HUES48 (cell line): ENCODE data around the gene SORCS3.

Experiments
- H3K27ac ChIP-seq: one replicate; pipeline ENCODE4 v1.7.0; 2013; ENCODE audit warnings: low read depth, low read length, inconsistent platforms
- H3K27me3 ChIP-seq: 2 replicates; pipeline ENCODE4 v1.6.1; 2013; ENCODE audit warnings: mild to moderate bottlenecking, low read length; ENCODE audit not compliant: control insufficient read depth, insufficient read depth
- H3K36me3 ChIP-seq: 2 replicates; pipeline ENCODE4 v1.6.1; 2013; ENCODE audit warnings: low read length; ENCODE audit not compliant: control insufficient read depth, insufficient read depth
- H3K4me1 ChIP-seq: 2 replicates; pipeline ENCODE4 v1.6.1; 2013; ENCODE audit warnings: mild to moderate bottlenecking, low read length; ENCODE audit not compliant: control insufficient read depth, insufficient read depth
- H3K4me3 ChIP-seq: 2 replicates; pipeline ENCODE4 v1.5.1; 2013; ENCODE audit warnings: mild to moderate bottlenecking, low read depth, low read length
- H3K9ac ChIP-seq: 2 replicates; pipeline ENCODE4 v1.6.1; 2013; ENCODE audit warnings: mild to moderate bottlenecking, low read depth, low read length, moderate library complexity
- H3K9me3 ChIP-seq: 2 replicates; pipeline ENCODE4 v1.6.1; 2013; ENCODE audit warnings: low read length; ENCODE audit not compliant: control insufficient read depth, insufficient read depth

The SORCS3 gene

DNA sequence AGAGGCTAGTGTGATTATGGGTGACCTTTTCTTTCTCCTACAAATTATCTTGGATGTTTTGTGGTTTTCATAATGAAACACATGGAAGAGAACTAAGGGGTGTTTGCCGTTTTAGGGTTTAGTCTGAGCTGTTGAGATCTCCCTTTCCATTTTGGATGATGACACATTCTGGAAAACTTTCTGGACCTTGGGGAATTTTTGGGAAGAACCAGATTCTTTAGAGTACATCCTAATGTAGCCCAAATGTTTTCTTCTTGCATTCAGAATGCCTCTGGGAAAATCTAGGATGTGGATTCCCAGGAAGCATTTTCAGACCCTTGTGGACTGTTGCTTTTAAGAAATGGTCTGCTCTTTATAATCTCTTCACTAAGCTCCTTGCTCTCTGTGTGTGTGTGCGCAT is 165.7 kb downstream of the SORCS3 start:
- Histone ChIP-seq H3K9me3 (no peaks in the 10 kb centered on the region), H3K27me3 (no peaks in the 10 kb centered on the region)

DNA sequence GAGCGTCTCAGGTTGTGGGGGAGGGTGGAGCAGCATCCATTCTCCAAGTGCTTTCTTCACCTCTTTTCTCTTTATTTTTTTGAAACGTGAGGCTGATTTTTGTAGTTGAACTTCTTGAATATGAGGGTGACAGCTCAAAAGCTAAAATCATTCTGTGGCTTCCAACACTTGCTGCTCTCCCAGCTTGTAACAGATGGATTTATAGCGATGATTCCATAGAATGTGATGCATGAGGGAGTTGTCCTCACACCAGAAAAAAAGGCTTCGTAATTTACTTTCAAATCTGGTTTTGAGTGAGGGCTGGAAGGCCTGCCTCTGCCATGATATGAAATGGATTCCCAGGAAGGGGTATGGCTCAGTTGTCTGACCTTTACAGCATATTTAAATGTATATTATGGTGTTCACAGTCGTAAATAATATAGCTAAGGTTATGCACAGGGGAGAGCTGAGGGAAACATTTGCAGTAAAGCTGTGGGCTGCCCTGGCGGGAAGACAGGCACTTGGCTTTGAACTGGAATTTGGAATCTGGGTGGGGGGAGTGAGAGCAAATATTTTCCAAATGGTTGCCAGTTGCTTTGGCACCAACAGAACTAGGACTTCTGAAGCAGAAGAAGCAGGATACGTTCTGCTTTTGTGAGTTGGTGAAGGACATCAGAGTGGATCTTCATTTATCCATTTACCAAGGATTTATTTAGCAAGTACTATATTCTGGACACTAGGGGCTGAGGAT is 166.7 kb downstream of the SORCS3 start:
- no peaks in the 10 kb centered on the region for H3K36me3 ChIP-seq
- H3K27ac ChIP-seq = no peak overlapping the region
- no peaks in the 10 kb centered on the region for H3K9me3 ChIP-seq
- H3K27me3 ChIP-seq = no peaks in the 10 kb centered on the region
- no peak overlapping the region for H3K9ac ChIP-seq
- peaks cover 4% of the 10 kb centered on the region; the same call in 1 of the 2 replicates for H3K4me1 ChIP-seq
- no peak overlapping the region for H3K4me3 ChIP-seq

More for the DNA sequence above, 165.7 kb downstream of the SORCS3 start:
- Histone ChIP-seq H3K4me3 (no peak overlapping the region), H3K27ac (no peak overlapping the region), H3K4me1 (peaks cover 4% of the 10 kb centered on the region; the same call in 1 of the 2 replicates), H3K36me3 (no peaks in the 10 kb centered on the region), H3K9ac (no peak overlapping the region)

DNA sequence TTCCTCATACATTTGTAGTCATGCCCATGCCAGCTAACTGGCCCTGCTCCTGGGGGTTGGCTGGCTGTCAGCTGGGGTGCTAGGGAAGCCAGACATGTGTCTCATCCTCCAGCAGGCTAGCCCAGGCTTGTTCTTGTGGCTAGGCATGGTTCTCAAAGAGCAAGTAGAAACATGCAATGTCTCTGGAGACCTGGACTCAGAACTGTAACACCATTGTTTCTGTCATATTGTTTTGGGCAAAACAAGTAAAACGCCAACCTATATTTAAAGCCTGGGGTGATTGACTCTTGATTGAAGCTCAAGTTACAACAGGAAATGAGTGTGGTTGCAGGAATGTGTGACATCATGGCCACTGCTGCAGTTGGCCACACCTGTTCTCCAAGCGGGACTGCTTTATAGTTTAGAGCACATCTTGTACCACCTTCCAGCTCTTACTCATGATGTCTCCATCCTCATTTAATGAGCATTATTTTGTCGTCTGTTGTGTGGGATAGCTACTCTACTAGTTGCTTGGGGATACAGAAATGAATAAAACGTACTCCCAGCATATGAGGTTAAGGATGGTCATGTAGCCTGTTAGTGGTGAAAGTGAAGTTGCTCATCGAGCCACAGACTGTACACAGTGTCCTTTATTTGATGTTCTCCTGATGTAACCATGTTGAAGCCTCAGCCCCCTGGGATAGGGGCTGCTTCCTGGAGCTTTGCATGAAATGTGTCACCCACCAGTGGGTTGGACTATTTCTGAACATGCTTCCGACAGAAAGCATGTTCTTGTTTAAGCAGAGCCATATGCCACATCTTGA is 168.4 kb downstream of the SORCS3 start:
- peak overlapping the region; percentile 70 for H3K27ac ChIP-seq
- H3K9ac ChIP-seq = no peak overlapping the region
- H3K36me3 ChIP-seq = no peaks in the 10 kb centered on the region
- H3K4me1 ChIP-seq = peaks cover 4% of the 10 kb centered on the region; the same call in 1 of the 2 replicates
- no peaks in the 10 kb centered on the region for H3K27me3 ChIP-seq
- H3K4me3 ChIP-seq = no peak overlapping the region
- no peaks in the 10 kb centered on the region for H3K9me3 ChIP-seq

DNA sequence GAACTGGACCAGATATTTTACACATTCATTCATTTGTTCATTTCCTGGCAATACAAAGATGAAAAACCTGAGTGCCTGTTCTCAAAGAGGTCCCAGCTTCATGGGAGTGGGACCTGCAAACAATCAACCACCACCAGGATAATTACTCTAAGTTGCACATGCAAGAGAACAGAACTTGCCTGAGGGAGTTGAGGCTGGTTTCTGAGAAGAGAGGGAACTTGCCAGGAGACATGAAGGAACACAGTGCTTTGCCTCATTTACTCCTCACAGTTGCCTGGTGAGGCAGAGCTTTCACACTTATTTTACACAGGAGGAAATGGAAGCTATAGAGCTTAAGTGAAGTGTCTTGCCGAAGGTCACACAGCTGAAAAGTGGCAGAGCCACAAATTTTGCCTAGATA is 170.1 kb downstream of the SORCS3 start:
- Histone ChIP-seq H3K4me1 (peaks cover 4% of the 10 kb centered on the region; the same call in 1 of the 2 replicates), H3K9me3 (no peaks in the 10 kb centered on the region), H3K9ac (no peak overlapping the region), H3K4me3 (no peak overlapping the region), H3K27me3 (no peaks in the 10 kb centered on the region), H3K27ac (no peak overlapping the region), H3K36me3 (no peaks in the 10 kb centered on the region)

DNA sequence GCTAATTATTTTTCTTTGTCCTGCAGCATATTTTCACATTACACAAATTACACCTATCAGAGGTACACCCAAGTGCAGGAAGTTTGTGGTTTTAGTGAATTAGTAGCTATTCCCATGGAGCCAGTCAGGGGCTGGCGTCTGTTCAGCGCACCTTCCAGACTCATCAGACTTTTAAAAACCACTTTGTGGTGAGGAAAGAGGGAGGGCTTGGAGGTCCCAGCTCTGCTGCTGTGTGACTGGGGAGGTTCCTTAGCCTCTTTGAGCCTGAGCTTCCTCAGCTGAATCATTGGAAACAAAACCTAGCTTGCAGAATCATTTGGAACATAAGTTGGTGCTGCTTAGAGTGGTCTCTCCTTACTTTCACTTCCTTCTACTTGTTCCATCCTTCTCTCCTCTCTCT is 175.4 kb downstream of the SORCS3 start:
- no peaks in the 10 kb centered on the region for H3K9me3 ChIP-seq
- H3K4me3 ChIP-seq = no peak overlapping the region
- H3K27ac ChIP-seq = no peak overlapping the region
- H3K9ac ChIP-seq = no peak overlapping the region
- no peaks in the 10 kb centered on the region for H3K36me3 ChIP-seq
- no peaks in the 10 kb centered on the region for H3K27me3 ChIP-seq
- H3K4me1 ChIP-seq = no peaks in the 10 kb centered on the region

DNA sequence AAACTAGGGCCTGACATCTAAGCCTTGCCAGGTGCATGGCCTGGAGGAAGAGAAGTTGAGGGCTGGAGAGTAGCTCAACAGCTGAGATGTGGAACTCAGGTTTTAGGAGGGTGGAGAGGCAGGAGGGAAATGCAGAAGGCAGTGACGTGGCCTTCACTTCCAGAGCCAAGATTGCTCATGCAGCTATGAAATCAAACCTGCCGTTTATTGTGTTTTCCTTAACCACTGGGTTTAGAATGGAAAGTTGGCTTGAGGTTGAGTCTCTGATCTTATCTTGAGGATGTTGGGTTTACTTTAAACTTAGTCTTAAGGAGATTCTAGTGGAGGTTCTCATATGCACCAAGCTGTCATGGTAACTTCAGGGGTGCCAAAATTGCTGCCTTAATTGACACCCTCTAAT is 178.6 kb downstream of the SORCS3 start:
- Histone ChIP-seq H3K9me3 (no peaks in the 10 kb centered on the region), H3K27ac (no peak overlapping the region), H3K4me1 (no peaks in the 10 kb centered on the region)

DNA sequence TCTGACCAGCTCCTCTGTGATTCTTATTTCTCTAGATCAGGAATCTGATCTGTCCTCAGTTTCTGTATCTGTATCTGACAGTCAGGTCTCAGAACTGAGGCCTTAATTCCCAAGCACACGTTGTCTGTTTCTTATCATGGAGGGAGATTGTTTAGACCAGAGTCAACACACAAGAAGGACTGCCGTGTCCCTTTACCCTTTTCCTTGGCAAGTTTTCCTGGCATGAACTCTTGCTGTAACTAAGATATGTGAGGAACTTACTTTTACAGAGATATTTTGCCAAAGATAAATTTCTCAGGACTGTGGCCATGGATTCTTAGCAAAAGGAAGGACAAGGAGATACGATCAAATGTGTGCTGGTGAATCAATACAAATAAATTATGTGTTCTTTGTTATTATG is 181.0 kb downstream of the SORCS3 start:
- no peaks in the 10 kb centered on the region for H3K36me3 ChIP-seq
- no peaks in the 10 kb centered on the region for H3K4me1 ChIP-seq
- no peak overlapping the region for H3K4me3 ChIP-seq
- H3K9ac ChIP-seq = no peak overlapping the region
- no peaks in the 10 kb centered on the region for H3K9me3 ChIP-seq
- H3K27ac ChIP-seq = no peak overlapping the region
- no peaks in the 10 kb centered on the region for H3K27me3 ChIP-seq

More for the DNA sequence above, 178.6 kb downstream of the SORCS3 start:
- Histone ChIP-seq H3K9ac (no peak overlapping the region), H3K27me3 (no peaks in the 10 kb centered on the region), H3K4me3 (no peak overlapping the region), H3K36me3 (no peaks in the 10 kb centered on the region)

DNA sequence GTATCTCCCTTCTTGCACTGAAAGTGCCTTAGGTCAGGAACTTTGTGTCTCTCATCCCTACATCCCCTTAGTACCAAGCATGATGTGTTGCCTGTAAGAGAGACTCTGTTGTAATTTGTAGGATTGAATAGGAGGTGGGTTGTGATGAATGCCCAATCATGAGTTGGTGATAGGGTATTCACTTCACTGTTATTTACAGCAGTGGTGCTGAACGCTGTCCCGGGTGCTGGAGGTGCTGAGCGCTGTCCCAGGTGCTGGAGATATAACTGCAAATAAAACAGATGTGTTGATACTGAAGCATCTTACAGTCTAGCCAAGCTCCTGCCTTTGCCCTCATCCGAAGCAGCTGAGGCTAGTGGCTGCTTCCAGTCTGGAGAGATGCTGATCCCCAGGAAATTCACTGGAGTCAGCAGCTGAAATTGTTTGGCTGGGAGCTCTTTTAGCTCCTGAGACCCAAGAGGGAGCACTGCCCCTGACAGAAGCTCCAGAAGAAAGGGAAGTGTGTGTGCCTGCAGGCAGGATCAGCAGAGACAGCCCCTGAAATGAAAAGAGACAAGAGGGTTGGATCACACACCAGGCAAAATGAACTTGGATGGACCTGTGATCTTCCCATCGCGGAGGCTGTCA is 183.4 kb downstream of the SORCS3 start:
- Histone ChIP-seq H3K4me1 (no peaks in the 10 kb centered on the region), H3K9me3 (no peaks in the 10 kb centered on the region), H3K27ac (no peak overlapping the region), H3K27me3 (no peaks in the 10 kb centered on the region), H3K4me3 (no peak overlapping the region), H3K9ac (no peak overlapping the region), H3K36me3 (no peaks in the 10 kb centered on the region)

DNA sequence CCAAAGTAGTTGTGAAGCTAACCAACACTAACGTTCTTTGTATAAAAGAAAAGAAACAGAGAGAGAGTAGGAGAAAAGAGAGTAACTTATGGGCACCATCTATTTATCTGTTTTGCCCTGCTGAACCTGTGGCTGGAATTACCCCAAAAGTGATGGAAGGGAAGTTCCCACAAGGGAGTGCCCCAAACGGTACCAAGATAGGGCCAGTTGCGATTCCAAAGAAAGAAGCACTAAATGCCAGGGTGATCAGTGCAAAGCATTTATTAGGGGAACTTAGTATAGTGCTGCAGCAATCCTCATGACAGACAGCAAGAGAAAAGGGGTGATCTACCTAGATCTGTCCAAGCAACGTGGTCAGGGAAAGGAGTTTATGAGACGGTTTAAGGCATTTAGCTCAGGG is 190.2 kb downstream of the SORCS3 start:
- Histone ChIP-seq H3K27me3 (no peaks in the 10 kb centered on the region), H3K9me3 (no peaks in the 10 kb centered on the region), H3K9ac (no peak overlapping the region), H3K36me3 (no peaks in the 10 kb centered on the region), H3K4me3 (no peak overlapping the region), H3K27ac (no peak overlapping the region), H3K4me1 (no peaks in the 10 kb centered on the region)

DNA sequence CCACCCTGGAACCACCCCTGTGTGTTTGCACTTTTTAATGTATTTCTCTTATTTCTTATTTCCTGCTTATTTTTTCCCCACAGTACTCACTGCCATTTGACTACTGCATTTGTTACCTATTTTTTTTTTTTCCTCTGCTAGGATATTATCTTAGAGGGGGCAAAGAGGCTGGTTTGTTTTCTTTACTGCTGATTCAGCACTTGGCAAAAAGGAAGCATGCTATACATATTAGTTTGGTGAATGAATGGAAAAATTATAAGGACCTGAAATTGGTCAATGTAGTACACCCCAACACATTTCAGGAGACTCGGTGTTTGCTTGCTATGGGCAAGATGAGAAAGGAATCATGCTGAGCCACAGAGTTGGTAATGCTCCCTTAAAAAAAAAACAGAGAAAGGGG is 193.5 kb downstream of the SORCS3 start:
- no peaks in the 10 kb centered on the region for H3K4me1 ChIP-seq
- no peaks in the 10 kb centered on the region for H3K36me3 ChIP-seq
- no peaks in the 10 kb centered on the region for H3K9me3 ChIP-seq
- no peak overlapping the region for H3K9ac ChIP-seq
- H3K27ac ChIP-seq = no peak overlapping the region
- no peak overlapping the region for H3K4me3 ChIP-seq
- no peaks in the 10 kb centered on the region for H3K27me3 ChIP-seq

DNA sequence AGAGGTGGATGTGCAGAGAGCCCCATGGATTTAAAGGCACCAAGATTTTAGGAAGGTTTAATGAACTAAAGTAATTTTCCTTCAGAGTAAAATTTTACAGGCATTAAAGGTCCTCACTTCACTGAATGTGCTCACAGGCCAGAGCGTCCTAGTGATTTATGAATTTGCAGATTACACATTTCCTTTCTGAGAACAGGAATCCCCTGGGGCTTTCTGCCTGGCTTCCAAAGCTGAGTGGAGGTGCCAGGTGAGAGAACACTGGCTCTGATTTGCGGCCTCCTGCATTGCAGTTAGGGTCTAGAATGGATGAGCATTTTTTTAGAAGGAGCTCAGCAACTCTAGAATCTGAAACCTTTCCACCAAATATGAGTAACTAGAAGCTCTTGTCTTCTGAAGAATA is 194.3 kb downstream of the SORCS3 start:
- H3K27ac ChIP-seq = no peak overlapping the region
- no peaks in the 10 kb centered on the region for H3K4me1 ChIP-seq
- H3K36me3 ChIP-seq = no peaks in the 10 kb centered on the region
- H3K9me3 ChIP-seq = no peaks in the 10 kb centered on the region
- no peak overlapping the region for H3K9ac ChIP-seq
- H3K27me3 ChIP-seq = no peaks in the 10 kb centered on the region
- no peak overlapping the region for H3K4me3 ChIP-seq
